HG02798 (cell line): ENCODE data around the gene PPIL3.
"Not testable (repeated sequence)": the region's sequence is repeated elsewhere in the genome, so short reads cannot be mapped to it uniquely, and the experiment has no call there.

Source experiments
- ATAC-seq: cut with Tn5 transposase; IDR thresholded peaks from one replicate; pipeline ENCODE4 v1.9.1; 2021; ENCODE audit warnings: mild to moderate bottlenecking; ENCODE audit not compliant: unreplicated experiment, poor library complexity

Gene PPIL3

DNA sequence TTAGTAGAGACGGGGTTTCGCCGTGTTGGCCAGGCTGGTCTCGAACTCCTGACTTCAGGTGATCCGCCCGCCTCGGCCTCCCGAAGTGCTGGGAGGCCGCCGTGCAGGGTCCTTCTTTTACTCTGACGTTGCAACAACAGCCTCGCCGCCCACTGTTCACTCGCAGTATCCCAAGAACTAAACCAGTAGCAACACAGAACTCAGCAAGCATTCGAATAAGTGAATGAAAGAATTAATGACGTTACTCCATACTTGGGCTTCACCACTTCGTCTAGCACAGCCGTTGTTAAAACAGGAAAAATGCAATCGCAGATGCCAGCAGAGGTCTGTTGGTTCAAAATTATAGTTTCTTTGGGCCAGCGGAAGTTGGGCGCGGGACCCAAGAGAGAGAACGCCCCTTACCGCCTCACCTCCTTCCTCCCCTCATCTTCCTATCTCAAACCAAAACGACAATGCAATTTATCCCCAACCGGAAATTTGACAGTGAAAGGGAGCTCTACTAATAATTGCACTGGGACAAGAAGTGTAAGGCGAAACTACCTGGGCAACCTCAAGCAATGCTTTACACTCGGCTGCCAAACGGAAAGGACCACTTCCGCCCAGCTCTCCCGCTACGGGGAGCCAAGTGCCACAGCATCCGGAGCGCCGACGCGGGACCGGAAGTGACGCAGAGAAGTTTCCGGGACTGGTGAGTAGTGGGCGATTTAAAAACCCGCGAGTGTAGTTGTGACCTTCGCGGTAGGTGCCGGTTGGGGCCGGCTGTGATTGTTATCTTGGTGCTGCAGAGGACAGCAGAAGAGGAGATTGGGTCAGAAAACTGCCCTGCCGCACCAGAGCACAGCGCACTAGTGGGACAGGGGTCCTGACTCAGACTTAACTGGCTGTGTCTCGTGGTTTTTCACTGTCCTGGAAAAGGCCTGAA is at the start of gene PPIL3, which contains the start of gene NIF3L1:
PPIL3 (minus strand) TSS at position 374 of the 922 bp plus-strand sequence. CDS start 1,462 bp downstream, outside the sequence.
NIF3L1 (plus strand) TSS at position 668 of the 922 bp plus-strand sequence. CDS start 2,573 bp downstream, outside the sequence.
- ATAC-seq, result peak; percentile 90

DNA sequence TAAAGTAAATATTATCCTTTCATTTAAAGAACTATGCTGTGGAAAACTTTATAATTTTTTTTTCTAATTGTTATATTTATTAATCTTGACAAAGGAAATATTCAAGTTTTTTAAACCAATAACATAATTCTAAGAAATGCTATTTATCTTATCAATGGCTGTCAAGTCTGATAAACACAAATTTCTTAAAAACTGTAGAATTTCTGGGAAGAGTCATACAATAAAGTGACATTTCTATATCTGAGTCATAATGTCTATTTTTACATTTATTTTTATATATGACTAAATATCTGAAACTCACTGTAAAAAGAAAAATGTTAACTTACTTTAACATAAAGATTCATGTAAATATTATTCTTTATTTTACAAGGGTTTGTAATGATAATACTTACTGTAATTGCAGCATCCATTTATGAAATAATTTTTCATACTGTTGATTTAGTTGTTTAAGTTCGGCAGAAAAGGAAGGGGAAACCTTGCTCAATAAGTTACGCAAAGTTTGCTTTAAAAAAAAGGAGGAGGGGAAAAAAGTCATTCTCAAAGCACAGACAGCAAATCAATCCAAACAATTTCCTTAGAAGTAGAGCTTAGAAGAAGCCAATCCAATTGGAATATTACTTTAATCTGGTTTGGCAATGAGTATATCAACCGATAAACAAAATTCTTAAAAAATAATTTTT is 42.2 kb upstream of the PPIL3 start:
- no peak for ATAC-seq

DNA sequence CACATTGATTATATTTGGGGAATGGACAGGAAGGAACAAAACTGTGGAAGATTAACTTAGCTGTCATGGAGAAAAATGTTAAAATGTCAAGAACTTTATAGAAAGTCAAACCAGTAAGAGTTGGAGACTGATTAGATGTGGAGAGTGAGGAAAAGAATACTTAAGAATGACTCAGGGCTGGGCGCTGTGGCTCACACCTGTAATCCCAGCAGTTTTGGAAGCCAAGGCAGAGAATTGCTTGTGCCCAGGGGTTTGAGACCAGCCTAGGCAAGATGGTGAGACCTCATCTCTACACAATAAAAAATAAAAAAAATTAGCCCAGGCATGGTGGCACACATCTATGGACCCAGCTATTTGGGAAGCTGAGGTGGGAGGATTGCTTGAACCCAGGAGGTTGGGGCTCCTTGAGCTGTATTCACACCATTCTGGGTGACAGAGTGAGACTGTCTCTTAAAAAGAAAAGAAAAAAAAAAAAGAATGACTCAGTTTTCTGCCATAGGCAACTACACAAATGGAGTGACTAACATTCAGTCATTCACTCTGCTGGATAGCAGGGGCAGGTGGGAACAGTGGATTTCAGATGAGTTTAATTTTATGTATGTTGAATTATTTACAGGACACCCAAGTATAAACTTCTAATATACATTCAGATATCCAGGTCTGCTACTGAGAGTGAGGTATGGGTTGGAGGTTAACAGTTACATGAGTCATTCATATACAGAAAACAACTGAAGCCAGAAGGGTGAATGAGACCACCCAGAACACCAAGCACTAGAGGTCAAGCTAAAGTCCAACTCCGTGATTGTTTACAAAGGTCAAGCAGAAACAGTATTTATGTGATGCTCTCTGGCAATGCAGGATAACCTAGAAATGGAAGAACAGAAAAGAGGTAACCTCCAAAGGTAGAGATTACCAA is 40.7 kb upstream of the PPIL3 start:
- no peak for ATAC-seq

DNA sequence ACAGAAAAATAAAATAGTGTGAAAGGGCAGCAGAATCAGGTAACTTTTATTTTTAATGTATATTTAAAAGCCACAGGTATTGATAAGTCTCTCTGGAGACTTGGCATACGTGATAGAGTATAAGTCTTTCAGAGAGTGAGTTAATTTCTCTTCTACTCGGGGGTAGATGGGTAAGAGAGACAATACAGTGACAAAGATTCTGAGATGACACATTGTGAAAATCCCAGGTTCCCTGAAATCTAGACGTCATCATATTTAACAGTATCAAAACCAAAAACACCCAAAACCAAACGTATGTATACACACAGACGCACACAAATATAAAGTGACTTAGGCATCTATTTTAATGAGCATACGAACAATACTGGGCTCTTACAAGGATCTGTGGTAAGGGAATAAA is 33.6 kb upstream of the PPIL3 start:
- ATAC-seq, result no peak

DNA sequence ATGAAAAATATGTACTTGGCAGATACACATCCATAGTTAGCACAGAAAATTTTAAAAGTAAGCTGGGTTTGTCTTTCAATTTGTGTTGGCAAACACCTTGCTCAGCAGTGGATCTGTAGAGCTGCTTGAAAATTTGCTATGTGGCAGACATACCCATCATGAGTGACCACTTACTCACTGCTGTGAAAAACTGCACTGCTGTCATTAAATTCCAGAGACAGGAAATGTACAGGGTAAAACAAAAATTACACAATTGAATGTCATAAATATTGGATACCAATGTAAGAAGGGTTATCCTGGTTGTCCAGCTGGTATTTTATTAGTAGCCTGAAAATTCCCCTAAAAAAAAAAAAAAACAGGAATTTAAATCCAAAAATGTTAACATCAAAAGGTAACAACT is 24.8 kb upstream of the PPIL3 start:
- ATAC-seq, result no peak

- ATAC-seq, result no peak
These were observed 21.1 kb upstream of the PPIL3 start for GRCh38 chr2:200909958-200910357.

- no peak for ATAC-seq
These were observed 16.9 kb upstream of the PPIL3 start for GRCh38 chr2:200905618-200906296.

GRCh38 chr2:200901459-200902072 is 12.7 kb upstream of the PPIL3 start:
- ATAC-seq, result peak; percentile 96

DNA sequence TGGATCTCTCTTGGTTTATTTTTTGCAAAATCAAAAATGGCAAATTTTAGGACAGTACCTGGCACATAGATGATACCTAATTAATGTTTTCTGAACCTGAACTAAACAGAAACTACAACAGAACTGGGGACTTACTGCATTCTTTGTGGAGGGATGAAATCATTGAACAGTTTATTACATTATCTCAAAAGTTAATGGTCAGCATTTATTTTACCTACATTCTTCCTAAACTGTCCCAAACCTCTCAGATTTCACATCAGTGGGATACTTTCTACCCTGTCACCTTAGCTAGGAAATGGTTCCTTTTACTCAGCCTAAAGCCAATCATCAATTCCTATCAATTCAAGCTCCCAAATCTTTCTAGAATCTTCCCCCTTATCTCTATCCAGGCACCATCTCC is 10.6 kb upstream of the PPIL3 start:
- no peak for ATAC-seq

DNA sequence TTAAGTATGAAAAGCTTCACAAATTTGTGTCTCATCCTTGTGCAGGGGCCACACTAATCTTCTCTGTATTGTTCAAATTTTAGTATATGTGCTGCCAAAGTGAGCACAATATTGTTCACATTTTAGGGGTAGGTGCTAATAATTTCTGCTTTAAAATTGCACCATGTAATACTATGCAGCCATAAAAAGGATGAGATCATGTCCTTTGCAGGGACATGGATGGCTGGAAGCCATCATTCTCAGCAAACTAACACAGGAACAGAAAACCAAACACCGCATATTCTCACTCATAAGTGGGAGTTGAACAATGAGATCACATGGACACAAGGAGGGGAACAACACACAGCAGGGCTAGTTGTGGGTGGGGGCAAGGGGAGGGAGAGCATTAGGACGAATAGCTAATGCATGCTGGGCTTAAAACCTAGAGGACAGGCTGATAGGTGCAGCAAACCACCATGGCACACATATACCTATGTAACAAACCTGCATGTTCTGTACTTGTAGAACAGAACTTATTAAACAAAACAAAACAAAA is 7.1 kb downstream of the PPIL3 start:
- not testable (repeated sequence) for ATAC-seq

- ATAC-seq, result no peak
These were observed 10.5 kb downstream of the PPIL3 start for GRCh38 chr2:200878289-200878880.

DNA sequence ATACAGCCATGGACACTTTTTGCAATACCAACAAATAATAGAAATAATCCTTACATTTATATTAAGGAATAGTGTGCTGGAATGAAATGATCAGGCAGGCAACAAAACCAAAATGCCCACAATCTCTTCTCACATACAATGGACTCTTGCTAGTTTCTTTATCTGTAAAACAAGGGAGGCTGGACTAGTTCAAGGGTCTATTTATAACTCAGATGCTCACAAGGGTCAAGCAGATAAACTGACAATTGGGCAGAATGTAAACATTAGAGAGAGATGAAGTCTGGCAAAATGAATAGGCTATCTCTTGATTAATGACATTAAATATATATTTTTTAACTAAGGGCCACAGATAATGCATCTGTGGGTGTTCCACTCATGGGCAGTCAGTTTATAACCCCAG is 11.4 kb downstream of the PPIL3 start:
- no peak for ATAC-seq

GRCh38 chr2:200873560-200873959 is 15.3 kb downstream of the PPIL3 start:
- no peak for ATAC-seq

GRCh38 chr2:200871151-200871550 is 17.7 kb downstream of the PPIL3 start:
- no peak for ATAC-seq

DNA sequence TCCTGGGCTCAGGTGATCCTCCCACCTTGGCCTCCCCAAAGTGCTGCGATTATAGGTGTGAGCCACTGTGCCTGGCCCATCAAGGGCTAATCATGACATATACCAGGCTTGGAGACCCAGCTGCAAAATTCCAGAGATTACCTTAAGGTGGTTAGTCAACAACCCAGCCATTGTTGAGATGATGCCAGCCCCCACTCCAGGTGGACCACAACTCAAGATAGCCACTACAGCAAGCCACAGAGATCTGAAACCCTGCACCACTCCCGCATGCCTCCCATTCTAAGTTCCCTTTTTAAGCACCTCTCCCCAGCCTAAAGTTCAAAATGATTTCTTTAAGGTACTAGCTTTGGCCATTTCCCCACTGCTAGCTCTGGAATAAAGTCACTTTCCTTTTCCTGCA is 19.9 kb downstream of the PPIL3 start:
- ATAC-seq, result no peak

DNA sequence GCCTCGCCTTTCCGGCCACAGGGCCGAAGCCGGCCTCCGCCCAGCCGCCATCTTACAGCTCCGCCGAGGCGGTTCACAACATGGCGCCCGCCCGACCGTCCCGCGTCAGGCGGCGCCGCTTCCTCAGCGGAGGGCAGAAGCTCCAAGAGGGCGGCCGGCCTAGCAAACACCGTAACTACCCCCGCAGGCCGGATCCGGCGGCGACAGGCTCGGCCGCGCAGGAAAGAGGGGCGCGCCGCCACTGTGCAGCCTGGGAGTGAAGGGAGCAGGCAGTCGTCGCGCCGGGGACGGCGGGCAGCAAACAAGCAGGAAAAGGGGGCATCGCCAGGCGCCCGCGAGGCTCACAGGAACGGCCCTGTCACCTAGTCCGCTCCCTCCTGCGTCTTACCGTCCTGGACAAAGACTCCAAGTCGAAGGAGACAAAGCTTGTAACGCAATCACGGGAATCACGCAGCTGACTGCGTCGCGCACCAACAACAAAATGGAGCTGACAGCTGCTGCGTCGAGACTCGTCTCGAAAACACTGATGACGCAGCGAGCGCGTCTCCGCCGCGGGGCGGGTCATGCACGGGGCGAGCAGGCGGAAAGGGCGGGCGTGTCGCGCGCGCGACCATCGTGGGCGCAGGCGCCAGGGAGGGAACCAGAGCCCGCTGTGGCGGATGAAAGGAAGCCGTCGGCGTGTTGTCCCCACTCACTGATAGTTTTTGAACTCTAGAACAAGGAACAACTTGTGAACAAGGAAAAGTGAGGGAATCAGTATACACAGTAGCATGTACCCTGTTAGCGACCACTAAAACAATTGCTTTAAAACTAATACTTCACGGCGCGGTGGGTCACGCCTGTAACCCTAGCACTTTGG is 24.5 kb downstream of the PPIL3 start, which contains the start of gene CLK1:
CLK1 (minus strand) TSS at position 483 of the 859 bp plus-strand sequence. CDS start 2,796 bp downstream, outside the sequence.
- peak; percentile 92 for ATAC-seq

DNA sequence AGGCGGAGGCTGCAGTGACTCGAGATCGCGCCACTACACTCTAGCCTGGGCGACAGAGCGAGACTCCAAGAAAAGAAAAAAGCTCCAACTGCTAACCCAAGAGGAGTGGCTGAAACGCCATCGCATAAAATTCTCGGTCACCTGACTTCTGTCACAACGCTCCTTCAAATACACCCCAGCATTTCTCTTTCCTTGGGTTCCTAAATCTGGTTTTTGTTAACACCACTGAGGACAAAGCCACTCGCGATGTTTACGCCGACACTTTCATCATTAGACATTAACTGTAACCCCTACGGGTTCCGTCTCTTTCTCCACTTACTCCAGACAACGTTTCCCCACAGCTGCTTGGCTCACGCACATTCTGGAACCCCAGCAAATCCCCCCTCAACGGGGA is 25.1 kb downstream of the PPIL3 start:
- peak; percentile 1 for ATAC-seq
